Loucy (cell line): ENCODE measurements around the gene ACTBL2.

Source experiments
- H2AFZ ChIP-seq: fragments of 200-600 bp; sonication (generic); 2 replicates; pipeline ENCODE4 v1.6.0; 2016; ENCODE audit warnings: antibody characterized with exemption, mild to moderate bottlenecking, low read length, moderate library complexity
- H3F3A ChIP-seq: fragments of 200-600 bp; 2 replicates; pipeline ENCODE4 v1.6.0; 2016; ENCODE audit warnings: antibody characterized with exemption, low read depth, mild to moderate bottlenecking
- H3K27me3 ChIP-seq: fragments of 200-600 bp; sonication (generic); 2 replicates; pipeline ENCODE4 v1.6.1; 2014; ENCODE audit warnings: low read length, mild to moderate bottlenecking; ENCODE audit not compliant: insufficient read depth, poor library complexity, severe bottlenecking
- H3K36me3 ChIP-seq: fragments of 200-600 bp; sonication (generic); 2 replicates; pipeline ENCODE4 v1.6.1; 2016; ENCODE audit warnings: low read length; ENCODE audit not compliant: insufficient read depth
- H3K4me1 ChIP-seq: fragments of 200-600 bp; sonication (generic); 2 replicates; pipeline ENCODE4 v1.5.1; 2014; ENCODE audit warnings: low read length, mild to moderate bottlenecking; ENCODE audit not compliant: insufficient read depth, poor library complexity, severe bottlenecking
- H3K4me2 ChIP-seq: fragments of 200-600 bp; sonication (generic); 2 replicates; pipeline ENCODE4 v1.6.0; 2014; ENCODE audit warnings: antibody characterized with exemption, low read length, low read depth, mild to moderate bottlenecking; ENCODE audit not compliant: poor library complexity, severe bottlenecking
- H3K4me3 ChIP-seq: fragments of 200-600 bp; sonication (generic); 2 replicates; pipeline ENCODE4 v1.5.1; 2014; ENCODE audit warnings: low read length, mild to moderate bottlenecking, mixed read lengths; ENCODE audit not compliant: poor library complexity, severe bottlenecking
- H3K79me2 ChIP-seq: fragments of 200-600 bp; sonication (generic); 2 replicates; pipeline ENCODE4 v1.6.1; 2014; ENCODE audit warnings: low read length; ENCODE audit not compliant: insufficient read depth
- H3K9ac ChIP-seq: fragments of 200-600 bp; sonication (generic); 2 replicates; pipeline ENCODE4 v1.6.0; 2014; ENCODE audit warnings: mild to moderate bottlenecking, low read depth, low read length, moderate library complexity; ENCODE audit not compliant: poor library complexity, severe bottlenecking
- H3K9me2 ChIP-seq: fragments of 200-600 bp; sonication (generic); replicated peaks from 2 replicates; pipeline ENCODE4 v1.6.1; 2016; ENCODE audit warnings: low read depth, low read length, mixed read lengths
- H3K9me3 ChIP-seq: fragments of 200-600 bp; sonication (generic); 2 replicates; pipeline ENCODE4 v1.6.1; 2014; ENCODE audit warnings: mild to moderate bottlenecking, antibody characterized with exemption, low read length, low read depth; ENCODE audit not compliant: insufficient read depth
- H4K20me1 ChIP-seq: fragments of 200-600 bp; sonication (generic); 2 replicates; pipeline ENCODE4 v1.6.0; 2014; ENCODE audit warnings: antibody characterized with exemption, low read length, mild to moderate bottlenecking; ENCODE audit not compliant: insufficient read depth, poor library complexity, severe bottlenecking
- CTCF ChIP-seq: fragments of 200-600 bp; sonication (generic); conservative IDR thresholded peaks from 2 replicates; pipeline ENCODE4 v1.5.1; 2014; ENCODE audit warnings: mild to moderate bottlenecking, antibody characterized with exemption, low read length
- EZH2phosphoT487 ChIP-seq: fragments of 200-600 bp; IDR thresholded peaks from 2 replicates; pipeline ENCODE4 v1.6.1; 2018; ENCODE audit warnings: antibody characterized with exemption, mild to moderate bottlenecking, moderate library complexity, borderline replicate concordance

ACTBL2 gene

GRCh38 chr5:57482671-57483106 is at the start of gene ACTBL2:
Gene ACTBL2, minus strand, starts transcription at chr5:57482811. Its CDS starts 104 bp downstream, at chr5:57482707.
- no peak within 1 kb of the TSS for H2AFZ ChIP-seq
- H3K9me3 ChIP-seq = no peaks in the 10 kb centered on the region
- no peak within 1 kb of the TSS for H3K9ac ChIP-seq
- H4K20me1 ChIP-seq = no peaks in the 10 kb centered on the region
- no peak within 1 kb of the TSS for H3K4me2 ChIP-seq
- no peaks in the 10 kb centered on the region for H3K27me3 ChIP-seq
- H3K9me2 ChIP-seq = no peaks in the 10 kb centered on the region
- no peak within 1 kb of the TSS for H3K4me3 ChIP-seq
- peaks cover 10% of the 10 kb centered on the region for H3K4me1 ChIP-seq
- H3K79me2 ChIP-seq = no peaks in the 10 kb centered on the region
- TF ChIP-seq CTCF (no peak), EZH2phosphoT487 (no peak)
- no peaks in the 10 kb centered on the region for H3F3A ChIP-seq
- H3K36me3 ChIP-seq = no peaks in the 10 kb centered on the region

- H3K4me3 ChIP-seq = no peak overlapping the region
- H4K20me1 ChIP-seq = no peaks in the 10 kb centered on the region
- no peaks in the 10 kb centered on the region for H3K9me3 ChIP-seq
- no peak overlapping the region for H3K4me2 ChIP-seq
- no peak overlapping the region for H2AFZ ChIP-seq
- no peaks in the 10 kb centered on the region for H3K9me2 ChIP-seq
- no peaks in the 10 kb centered on the region for H3K79me2 ChIP-seq
- no peak overlapping the region for H3K9ac ChIP-seq
- no peaks in the 10 kb centered on the region for H3F3A ChIP-seq
- no peaks in the 10 kb centered on the region for H3K27me3 ChIP-seq
- no peaks in the 10 kb centered on the region for H3K4me1 ChIP-seq
- H3K36me3 ChIP-seq = no peaks in the 10 kb centered on the region
- no peak for TF ChIP-seq CTCF
- no peak for TF ChIP-seq EZH2phosphoT487
Measured at GRCh38 chr5:57531333-57531732, 48.7 kb upstream of the ACTBL2 start.

- Histone ChIP-seq H4K20me1 (no peaks in the 10 kb centered on the region), H3K4me3 (no peak overlapping the region), H3K9me3 (no peaks in the 10 kb centered on the region), H3K4me2 (no peak overlapping the region), H3K4me1 (no peaks in the 10 kb centered on the region), H2AFZ (no peak overlapping the region), H3K27me3 (no peaks in the 10 kb centered on the region), H3K9me2 (no peaks in the 10 kb centered on the region), H3F3A (no peaks in the 10 kb centered on the region), H3K79me2 (no peaks in the 10 kb centered on the region), H3K9ac (no peak overlapping the region), H3K36me3 (no peaks in the 10 kb centered on the region)
- TF ChIP-seq CTCF (no peak), EZH2phosphoT487 (no peak)
Measured at GRCh38 chr5:57529864-57530263, 47.3 kb upstream of the ACTBL2 start.
